ENCODE results near the gene TBX4. TPM values are rescaled to one million over a fixed set of nuclear protein-coding genes. Genes with fewer than 3 reads are reported as not detected.

The TBX4 gene
- total RNA-seq, 3 donors from 2014 or later, result not detected

- ATAC-seq, result peak; percentile 49
- no peaks in the 10 kb centered on the region for H3K9me3 ChIP-seq
- peak; percentile 44 to 68 (median 68) for DNase-seq
- H3K36me3 ChIP-seq (ENCODE audit: low read depth), result no peaks in the 10 kb centered on the region
- no peak for TF ChIP-seq CTCF (IDR thresholded peaks at IDR 0.05)
- peaks cover 25% of the 10 kb centered on the region for H3K4me1 ChIP-seq (ENCODE audit: low read depth)
- peak overlapping the region; percentile 17 for H3K4me3 ChIP-seq
- intact Hi-C loops (cut with DNase I, micrococcal nuclease), result loop anchor here (10.0 kb wide), 3 partner anchors 133 to 423 kb away; no protein-coding TSS in a partner anchor
Measured at GRCh38 chr17:61411261-61412142, 40.7 kb upstream of the TBX4 start.

DNA sequence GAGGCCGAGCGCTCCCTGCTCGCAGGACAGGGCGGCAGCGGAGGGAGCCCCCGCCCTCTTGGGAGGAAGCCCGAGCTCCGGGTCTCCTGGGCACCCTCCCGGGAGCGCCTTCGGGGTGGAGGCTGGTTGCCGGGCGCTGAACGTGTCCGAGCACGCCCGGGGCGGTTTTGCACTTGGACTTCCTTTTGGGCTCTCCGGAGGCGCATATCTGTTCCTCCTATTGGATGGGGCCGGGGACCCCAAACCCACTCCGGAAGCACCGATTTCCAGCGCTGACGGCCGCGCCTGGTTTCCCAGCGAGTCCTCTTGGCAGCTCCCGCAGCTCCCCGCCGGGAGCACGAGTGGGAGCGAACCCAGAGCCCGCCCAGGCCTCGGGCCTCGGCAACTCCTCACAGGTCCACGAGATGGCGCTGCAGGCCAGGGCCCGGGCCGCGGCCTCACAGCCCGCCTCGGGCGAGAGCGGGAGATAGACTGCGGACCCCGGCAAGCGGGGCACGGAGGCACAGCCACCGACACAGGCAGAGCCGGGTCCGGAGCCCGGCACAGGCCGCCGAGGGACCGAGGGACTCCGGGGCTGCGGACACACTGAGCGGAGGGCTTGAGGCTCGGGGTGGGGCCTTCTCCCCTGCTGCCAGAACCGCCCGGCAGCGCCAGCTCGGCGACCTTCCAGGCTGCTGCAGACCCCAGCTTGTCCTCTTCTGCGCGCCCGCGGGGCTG lies 39.9 kb upstream of the TBX4 start:
- intact Hi-C loops (cut with DNase I, micrococcal nuclease), result loop anchor here (10.0 kb wide), 3 partner anchors 132 to 422 kb away; no protein-coding TSS in a partner anchor
- ATAC-seq, result peak; percentile 84

DNA sequence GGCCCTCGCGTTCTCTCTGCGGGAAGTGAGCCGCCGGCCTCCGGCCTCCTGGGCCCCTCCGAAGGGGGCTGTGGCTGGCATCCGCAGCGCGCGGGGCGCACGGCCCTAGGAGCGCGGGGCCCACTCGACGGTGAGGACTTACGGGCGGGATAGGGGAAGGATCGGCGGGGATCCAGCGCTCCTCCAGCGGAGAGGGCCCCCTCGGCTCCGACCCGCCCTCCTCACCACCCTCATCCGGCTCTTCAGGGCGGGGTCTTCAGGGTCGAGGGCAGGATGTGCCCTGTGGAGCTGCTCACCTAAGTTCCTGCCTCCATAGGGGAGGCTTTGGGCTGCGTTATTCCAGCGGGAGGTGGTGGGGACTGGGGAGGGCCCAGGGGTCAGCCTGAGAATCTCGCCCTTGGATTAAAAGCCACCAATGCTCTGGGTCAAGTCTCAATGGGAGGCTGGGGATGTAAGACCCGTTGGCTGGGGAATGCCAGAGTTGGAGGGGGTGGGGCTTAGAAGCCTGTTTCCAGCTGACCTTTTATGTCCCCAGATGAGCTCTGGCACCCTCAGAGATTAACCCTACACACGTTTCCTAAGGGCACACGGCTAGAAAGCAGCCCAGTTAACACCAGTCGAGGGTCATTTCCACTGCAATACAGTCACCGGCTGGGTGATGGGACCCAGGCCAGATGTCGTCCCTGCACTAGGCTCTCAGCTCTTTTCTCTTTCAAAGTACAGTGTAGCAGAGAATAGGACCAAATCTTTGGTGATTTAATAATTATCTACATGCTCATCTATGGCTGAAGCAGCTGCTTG lies 39.2 kb upstream of the TBX4 start:
- ATAC-seq (no peak), DNase-seq (peak in 1 of 3 donors; percentile 42)
- intact Hi-C loops (cut with DNase I, micrococcal nuclease), result loop anchor here (10.0 kb wide), 3 partner anchors 132 to 422 kb away; no protein-coding TSS in a partner anchor
- H3K9me3 ChIP-seq, result no peaks in the 10 kb centered on the region
- no peak overlapping the region for H3K4me3 ChIP-seq
- no peak for TF ChIP-seq CTCF (IDR thresholded peaks at IDR 0.05)
- H3K4me1 ChIP-seq (ENCODE audit: low read depth), result peaks cover 31% of the 10 kb centered on the region
- H3K36me3 ChIP-seq (ENCODE audit: low read depth), result no peaks in the 10 kb centered on the region

More for the DNA sequence above, 39.9 kb upstream of the TBX4 start:
- TF ChIP-seq CTCF (IDR thresholded peaks at IDR 0.05), result peak; percentile 97
- Histone ChIP-seq H3K4me3 (peak overlapping the region; percentile 17), H3K4me1 (ENCODE audit: low read depth) (peaks cover 31% of the 10 kb centered on the region), H3K36me3 (ENCODE audit: low read depth) (no peaks in the 10 kb centered on the region), H3K9me3 (no peaks in the 10 kb centered on the region)
- DNase-seq, result peak; percentile 78 to 90 (median 82)

- Histone ChIP-seq H3K9me3 (no peaks in the 10 kb centered on the region), H3K4me1 (ENCODE audit: low read depth) (peaks cover 29% of the 10 kb centered on the region), H3K4me3 (no peak overlapping the region), H3K36me3 (ENCODE audit: low read depth) (no peaks in the 10 kb centered on the region)
- TF ChIP-seq CTCF (IDR thresholded peaks at IDR 0.05), result no peak
- ATAC-seq (no peak), DNase-seq (no peak)
- intact Hi-C loops (cut with DNase I, micrococcal nuclease), result loop anchor here (10.0 kb wide), 3 partner anchors 131 to 421 kb away; no protein-coding TSS in a partner anchor
Measured at GRCh38 chr17:61413661-61414126, 38.5 kb upstream of the TBX4 start.
